ENCODE results near the gene RTTN.

DNA sequence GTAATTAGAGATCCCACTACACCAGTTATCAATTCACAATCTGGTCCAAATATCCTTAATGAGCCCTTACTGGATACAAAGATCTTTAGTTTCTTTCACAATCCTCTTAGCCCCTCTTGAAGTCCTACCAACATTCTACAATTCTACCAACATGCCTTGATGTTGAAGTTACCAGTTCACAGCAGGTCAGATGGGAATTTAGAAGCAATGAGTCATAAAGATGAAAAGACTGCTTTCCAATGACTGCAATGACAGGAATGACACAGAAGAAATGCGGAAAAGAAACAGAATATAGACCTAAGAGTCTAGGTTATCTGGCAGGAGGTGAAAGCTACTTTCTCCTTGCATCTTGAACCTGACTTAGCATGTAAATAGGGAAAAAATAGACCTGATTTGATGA is 24.5 kb downstream of the RTTN start:
- TF ChIP-seq, protein P1, sequence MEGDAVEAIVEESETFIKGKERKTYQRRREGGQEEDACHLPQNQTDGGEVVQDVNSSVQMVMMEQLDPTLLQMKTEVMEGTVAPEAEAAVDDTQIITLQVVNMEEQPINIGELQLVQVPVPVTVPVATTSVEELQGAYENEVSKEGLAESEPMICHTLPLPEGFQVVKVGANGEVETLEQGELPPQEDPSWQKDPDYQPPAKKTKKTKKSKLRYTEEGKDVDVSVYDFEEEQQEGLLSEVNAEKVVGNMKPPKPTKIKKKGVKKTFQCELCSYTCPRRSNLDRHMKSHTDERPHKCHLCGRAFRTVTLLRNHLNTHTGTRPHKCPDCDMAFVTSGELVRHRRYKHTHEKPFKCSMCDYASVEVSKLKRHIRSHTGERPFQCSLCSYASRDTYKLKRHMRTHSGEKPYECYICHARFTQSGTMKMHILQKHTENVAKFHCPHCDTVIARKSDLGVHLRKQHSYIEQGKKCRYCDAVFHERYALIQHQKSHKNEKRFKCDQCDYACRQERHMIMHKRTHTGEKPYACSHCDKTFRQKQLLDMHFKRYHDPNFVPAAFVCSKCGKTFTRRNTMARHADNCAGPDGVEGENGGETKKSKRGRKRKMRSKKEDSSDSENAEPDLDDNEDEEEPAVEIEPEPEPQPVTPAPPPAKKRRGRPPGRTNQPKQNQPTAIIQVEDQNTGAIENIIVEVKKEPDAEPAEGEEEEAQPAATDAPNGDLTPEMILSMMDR (IDR thresholded peaks at IDR 0.05) = no peak
- TF ChIP-seq POLR2A (IDR thresholded peaks at IDR 0.05) = no peak

All from testis (tissue), 2 donors.